Putamen (tissue), 1 donor: ENCODE measurements around the gene MIS18BP1.
A peak's percentile ranks its signal among the peaks of the same experiment; 100 is the strongest.
"Not testable (repeated sequence)": the region's sequence is repeated elsewhere in the genome, so short reads cannot be mapped to it uniquely, and the experiment has no call there.

Source experiments
- DNase-seq: peaks from one replicate; pipeline ENCODE4 v3.0.0-alpha.2; 2016; ENCODE audit warnings: low spot score

Gene MIS18BP1

GRCh38 chr14:45253070-45253753, at the start of gene MIS18BP1:
Gene MIS18BP1 (minus strand): TSS chr14:45253202. CDS start chr14:45247286, 5,916 bp downstream.
- peak; percentile 93 for DNase-seq

GRCh38 chr14:45298423-45299117, 45.6 kb upstream of the MIS18BP1 start:
- no peak for DNase-seq

GRCh38 chr14:45294796-45295195, 41.8 kb upstream of the MIS18BP1 start:
- DNase-seq = not testable (repeated sequence)

GRCh38 chr14:45290547-45290946, 37.5 kb upstream of the MIS18BP1 start:
- no peak for DNase-seq

GRCh38 chr14:45287610-45288009, 34.6 kb upstream of the MIS18BP1 start:
- peak; percentile 7 for DNase-seq

GRCh38 chr14:45284802-45285201, 31.8 kb upstream of the MIS18BP1 start:
- DNase-seq = no peak

DNA sequence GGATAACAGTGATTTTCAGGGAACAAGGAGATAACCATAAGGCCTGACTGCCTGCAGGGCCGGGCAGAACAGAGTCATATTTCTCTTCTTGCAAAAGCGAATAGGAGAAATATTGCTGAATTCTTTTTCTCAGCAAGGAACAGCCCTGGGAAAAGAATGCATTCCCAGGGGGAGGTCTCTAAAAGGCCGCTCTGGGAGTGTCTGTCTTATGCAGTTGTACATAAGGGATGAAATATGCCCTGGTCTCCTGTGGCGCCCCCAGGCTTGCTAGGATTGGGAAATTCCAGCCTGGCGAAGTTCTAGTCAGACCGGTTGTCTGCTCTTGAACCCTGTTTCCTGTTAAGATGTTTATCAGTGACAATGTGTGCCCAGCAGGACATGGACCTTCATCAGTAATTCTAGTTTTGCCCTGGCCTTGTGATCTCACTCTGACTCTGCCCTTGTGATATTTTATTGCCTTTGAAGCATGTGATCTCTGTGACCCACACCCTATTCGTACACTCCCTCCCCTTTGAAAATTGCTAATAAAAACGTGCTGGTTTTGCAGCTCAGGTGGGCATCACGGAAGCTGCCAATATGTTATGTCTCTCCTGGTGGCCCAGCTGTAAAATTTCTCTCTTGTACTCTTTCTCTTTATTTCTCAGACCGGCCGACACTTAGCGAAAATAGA, 28.9 kb upstream of the MIS18BP1 start:
- DNase-seq = not testable (repeated sequence)

DNA sequence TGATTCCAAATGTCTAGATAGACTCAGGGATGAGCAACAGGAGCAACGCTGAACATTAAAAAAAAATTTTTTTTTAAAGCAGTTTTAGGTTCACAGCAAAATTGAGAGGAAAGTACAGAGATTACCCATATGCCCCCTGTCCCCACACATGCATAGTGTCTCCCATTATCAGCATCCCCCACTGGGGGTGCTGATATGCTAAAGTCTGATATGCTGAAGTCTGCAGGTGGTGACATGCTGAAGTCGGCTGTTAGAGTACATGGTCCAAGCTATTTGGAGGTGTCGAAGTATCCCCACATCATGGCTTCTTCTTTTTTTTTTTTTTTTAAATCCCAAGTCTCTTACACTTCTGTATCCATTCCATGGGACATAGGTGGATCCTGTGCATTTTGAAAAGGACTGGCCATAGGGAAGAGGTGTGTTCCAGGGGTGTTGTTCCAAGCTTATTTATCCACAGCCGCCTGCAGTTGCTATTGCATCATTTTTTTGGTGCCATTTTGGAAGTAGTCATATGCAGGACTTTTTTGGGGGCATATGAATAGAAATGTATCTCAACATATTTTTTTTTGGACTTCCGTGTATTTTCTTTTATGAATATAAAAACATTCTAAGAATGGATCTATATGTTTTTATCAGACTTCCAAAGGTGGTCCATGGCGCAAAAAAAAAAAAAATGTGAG, 19.0 kb upstream of the MIS18BP1 start:
- DNase-seq = no peak

DNA sequence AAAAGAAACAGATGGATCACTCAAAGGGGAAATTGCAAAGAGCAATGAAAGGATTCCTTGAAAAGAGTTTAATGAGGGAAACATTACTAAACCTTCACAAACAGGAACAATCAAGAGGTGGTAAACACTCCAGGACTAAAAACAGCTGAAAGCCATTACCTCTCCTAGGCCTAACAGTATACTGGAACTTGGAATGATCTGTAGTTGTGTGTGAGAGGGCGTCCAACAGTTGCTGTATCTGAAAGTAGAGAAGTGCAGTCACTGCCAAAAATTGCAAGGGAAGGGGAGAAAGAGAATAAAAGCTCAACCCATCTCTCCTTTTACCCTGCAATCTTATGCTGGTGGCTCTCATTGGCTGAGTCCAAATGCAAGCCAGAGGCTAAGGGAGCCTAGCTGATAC, 17.0 kb upstream of the MIS18BP1 start:
- no peak for DNase-seq

DNA sequence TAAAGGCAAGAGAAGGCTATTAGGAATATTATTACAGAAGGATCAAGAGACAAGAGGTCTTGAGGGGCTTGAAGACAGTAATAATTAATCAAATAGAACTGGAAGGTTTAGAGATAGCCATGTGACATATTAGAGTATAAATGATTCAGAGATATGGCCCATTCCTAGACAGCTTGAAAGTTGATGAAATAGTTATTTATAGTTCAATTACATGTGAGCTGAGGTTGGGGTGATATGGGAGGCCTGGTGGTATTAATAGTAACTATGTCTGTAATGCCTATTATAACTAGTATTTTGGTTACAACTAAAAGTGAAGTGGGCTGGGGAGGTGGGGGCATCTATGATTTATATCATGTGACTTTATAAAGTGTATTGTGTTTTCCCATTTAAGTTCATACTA, 14.1 kb upstream of the MIS18BP1 start:
- DNase-seq = no peak

DNA sequence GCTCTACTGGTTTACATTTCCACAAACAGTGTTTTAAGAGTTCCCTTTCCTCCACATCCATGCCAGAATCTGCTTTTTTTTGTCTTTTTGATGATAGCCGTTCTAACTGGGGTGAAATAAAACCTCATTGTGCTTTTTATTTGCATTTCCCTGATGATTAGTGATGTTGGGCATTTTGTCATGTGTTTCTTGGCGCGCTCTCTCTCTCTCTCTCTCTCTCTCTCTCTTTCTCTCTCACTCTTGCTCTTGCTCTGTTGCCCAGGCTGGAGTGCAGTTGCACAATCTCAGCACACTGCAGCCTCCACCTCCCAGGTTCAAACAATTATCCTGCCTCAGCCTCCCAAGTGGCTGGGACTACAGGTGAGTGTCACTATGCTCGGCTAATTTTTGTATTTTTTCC, 9.6 kb upstream of the MIS18BP1 start:
- DNase-seq = no peak

DNA sequence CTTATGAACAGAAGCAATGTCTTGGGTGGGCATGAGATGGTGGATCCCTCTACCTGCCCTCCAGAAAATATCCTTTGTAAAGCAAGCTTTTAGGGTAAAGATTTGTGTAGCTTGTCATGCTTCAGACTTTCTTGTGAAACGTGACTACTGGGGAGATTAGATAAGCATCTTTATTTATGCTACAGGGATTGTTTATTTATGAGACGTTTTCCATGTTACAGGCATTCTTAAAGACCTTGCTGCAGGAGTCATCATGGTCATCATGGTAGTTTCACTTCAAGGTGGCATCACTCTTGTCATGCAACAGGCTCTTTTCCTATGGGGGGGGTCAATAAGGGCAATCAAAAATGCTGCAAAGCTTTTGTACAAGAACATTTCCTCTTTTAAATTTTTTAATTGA, 8.2 kb upstream of the MIS18BP1 start:
- DNase-seq = no peak

- no peak for DNase-seq
Measured at GRCh38 chr14:45258805-45259204, 5.8 kb upstream of the MIS18BP1 start.

DNA sequence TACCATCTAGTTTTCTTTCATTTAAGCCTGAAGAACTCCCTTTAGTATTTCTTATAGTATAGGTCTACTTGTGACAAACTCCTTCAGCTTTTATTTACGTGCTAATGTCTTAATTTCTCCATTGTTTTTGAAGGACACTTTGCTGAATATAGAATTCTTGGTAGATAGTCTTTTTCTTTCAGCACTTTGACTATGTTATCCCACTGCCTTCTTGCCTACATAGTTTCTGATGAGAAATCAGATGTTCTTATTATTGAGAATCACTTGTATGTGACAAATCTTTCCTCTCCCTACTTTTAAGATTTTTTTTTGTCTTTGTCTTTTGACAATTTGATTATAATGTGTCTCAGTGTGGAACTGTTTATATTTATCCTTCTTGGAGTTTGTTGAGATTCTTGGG, 5.1 kb upstream of the MIS18BP1 start:
- no peak for DNase-seq

DNA sequence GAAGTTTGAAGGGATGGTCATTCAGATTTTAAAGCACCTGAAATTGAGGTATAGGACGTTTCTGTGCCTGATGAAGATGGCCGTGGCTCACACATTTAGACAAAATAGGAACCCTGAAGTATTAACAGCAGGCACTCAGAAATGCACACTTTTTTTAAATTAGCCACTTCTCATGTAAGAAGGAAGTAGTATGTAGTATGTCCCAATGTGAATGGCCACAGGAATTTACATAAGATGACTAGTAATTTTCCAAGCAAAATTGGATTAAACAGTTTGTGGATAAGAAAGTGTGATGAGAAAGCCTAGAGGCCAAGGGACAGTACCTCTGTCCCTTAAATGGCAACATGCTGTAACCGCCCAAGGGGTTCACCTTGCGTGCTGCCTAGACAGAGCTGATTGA, 1.8 kb upstream of the MIS18BP1 start:
- DNase-seq = no peak

DNA sequence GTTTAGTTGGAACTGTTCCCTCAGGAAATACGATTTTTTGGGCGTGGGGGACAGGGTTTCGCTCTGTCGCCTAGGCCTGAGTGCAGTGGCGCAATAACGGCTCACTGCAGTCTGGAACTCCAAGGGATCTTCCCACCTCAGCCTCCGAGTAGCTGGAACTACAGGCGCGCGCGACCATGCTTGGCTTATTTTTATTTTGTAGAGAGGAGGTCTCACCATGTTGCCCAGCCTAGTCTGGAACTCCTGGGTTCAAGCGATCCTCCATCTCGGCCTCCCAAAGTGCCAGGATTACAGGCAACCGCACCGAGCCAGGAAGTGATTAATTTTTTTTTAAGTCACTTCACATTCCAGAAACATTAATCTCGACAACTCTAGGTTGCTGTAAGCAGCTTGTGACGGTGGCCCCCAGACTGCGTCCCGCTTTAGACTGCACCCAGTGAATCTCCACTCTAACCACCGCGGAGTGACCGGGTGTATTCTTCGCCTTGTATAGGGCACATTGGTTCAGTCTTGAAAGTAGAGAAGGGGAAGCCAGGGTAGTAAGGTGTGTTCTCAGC, 830 bp upstream of the MIS18BP1 start:
- no peak for DNase-seq

GRCh38 chr14:45252366-45253069, 484 bp downstream of the MIS18BP1 start:
- DNase-seq = no peak

DNA sequence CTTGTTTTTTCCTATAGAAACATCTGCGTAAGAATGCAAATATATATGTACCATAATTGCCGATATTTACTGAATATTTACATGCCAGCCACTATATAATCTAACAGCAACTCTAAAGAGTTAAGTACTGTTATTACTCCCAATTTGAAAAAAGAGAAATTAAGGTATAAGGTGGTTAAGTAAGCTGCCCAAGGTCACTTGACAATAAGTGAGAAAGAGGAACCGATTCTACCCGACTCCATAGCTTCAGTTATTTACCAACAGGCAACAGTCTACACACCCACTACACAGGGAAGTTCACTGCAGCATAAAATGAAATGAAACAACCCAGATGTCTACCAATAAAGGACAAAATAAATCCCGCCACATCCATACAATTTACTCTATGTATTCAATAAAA, 1.1 kb downstream of the MIS18BP1 start:
- DNase-seq = peak; percentile 15

GRCh38 chr14:45249856-45250575, 3.0 kb downstream of the MIS18BP1 start:
- DNase-seq = peak; percentile 29

DNA sequence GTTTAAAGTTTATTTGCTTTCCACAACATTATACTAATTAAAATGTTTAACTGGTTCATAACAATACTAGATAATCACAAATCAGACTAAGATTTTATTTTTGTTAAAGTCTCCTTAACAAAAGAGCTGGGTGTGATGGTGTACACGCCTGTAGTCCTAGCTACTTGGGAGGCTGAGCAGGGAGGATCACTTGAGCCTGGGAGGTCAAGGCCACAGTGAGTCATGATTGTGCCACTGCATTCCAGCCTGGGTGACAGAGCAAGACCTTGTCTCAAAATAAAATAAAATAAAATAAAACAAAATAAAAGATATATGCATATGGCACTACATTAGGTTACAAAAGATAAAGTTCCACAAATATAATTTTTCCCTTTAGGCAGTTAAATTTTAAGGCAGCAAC, 5.6 kb downstream of the MIS18BP1 start:
- DNase-seq = no peak

- DNase-seq = no peak
Measured at GRCh38 chr14:45246691-45247090, 6.3 kb downstream of the MIS18BP1 start.
